Gastrocnemius medialis (tissue), 4 donors: ENCODE measurements around the gene SGO1. TPM values are rescaled to one million over a fixed set of nuclear protein-coding genes. Genes with fewer than 3 reads are reported as not detected.

Source experiments
- ATAC-seq, 2 donors: fragments of 150-250 bp; one replicate each; pipeline ENCODE4 v1.9.1; 2016
- DNase-seq, 2 donors: peaks; one replicate each; pipeline ENCODE4 v3.0.0-alpha.2; 2019
- H3K27ac ChIP-seq, 4 donors: fragments of 200-600 bp; sonication (generic); 1 replicate in 1 of 4; 2 replicates in 3 of 4; pipeline ENCODE4 v1.5.1; 2016 to 2018; ENCODE audit warnings: mild to moderate bottlenecking in 2 of 4, moderate library complexity in 1 of 4
- H3K27me3 ChIP-seq, 3 donors: fragments of 200-600 bp; sonication (generic) in 2 of 3; 1 replicate in 1 of 3; 2 replicates in 2 of 3; pipeline versions ENCODE4 v1.5.1 to v1.6.0; 2016 to 2019; ENCODE audit warnings: mild to moderate bottlenecking in 1 of 3, moderate library complexity in 1 of 3
- H3K36me3 ChIP-seq, 2 donors: fragments of 200-600 bp; sonication (generic) in 1 of 2; one replicate each; pipeline ENCODE4 v1.5.1; 2017 to 2018
- H3K4me1 ChIP-seq, 2 donors: fragments of 200-600 bp; sonication (generic) in 1 of 2; one replicate each; pipeline ENCODE4 v1.5.1; 2016 to 2017; ENCODE audit warnings: mild to moderate bottlenecking in 2 of 2
- H3K4me3 ChIP-seq, 4 donors: fragments of 200-600 bp; sonication (generic) in 3 of 4; 1 replicate in 1 of 4; 2 replicates in 3 of 4; pipeline ENCODE4 v1.5.1; 2016 to 2019; ENCODE audit warnings: mild to moderate bottlenecking in 2 of 4
- H3K9me3 ChIP-seq, 3 donors: fragments of 200-600 bp; sonication (generic) in 2 of 3; 1 replicate in 1 of 3; 2 replicates in 2 of 3; pipeline ENCODE4 v1.5.1; 2016 to 2019
- CTCF ChIP-seq, 5 experiments: fragments of 450-650 bp in 3 of 5; fragments of 200-600 bp in 2 of 5; sonication (generic) in 2 of 5; IDR thresholded peaks in 4 of 5; conservative IDR thresholded peaks in 1 of 5; 1 replicate in 4 of 5; 2 replicates in 1 of 5; pipeline ENCODE4 v1.5.1; 2016 to 2019; ENCODE audit warnings: antibody characterized with exemption in 5 of 5, mild to moderate bottlenecking in 3 of 5, moderate library complexity in 3 of 5
- POLR2A ChIP-seq, 2 donors: fragments of 450-650 bp; IDR thresholded peaks; one replicate each; pipeline ENCODE4 v1.6.1; 2017; ENCODE audit warnings: antibody characterized with exemption in 2 of 2, mild to moderate bottlenecking in 2 of 2, moderate library complexity in 2 of 2
- in situ Hi-C, 4 donors: fragments of 200-750 bp; cut with MboI; loops; one replicate each; pipeline versions ENCODE4 v1.15.0 to v1.8.0; 2017; ENCODE audit warnings: low sequenced_read_pairs in 4 of 4
- intact Hi-C: fragments of 100-400 bp; cut with DNase I; formaldehyde crosslinking; loops from one replicate; pipeline ENCODE4 v1.15.1; 2023; ENCODE audit warnings: low total_unique reads
- total RNA-seq, 4 donors: library from RNA; depleted of rRNA; stranded (reverse); fragments of >200 nt; gene quantifications; one replicate each; pipeline versions ENCODE4 v1.1.0 to v1.2.3, GENCODE V29; 2016

The SGO1 gene
- total RNA-seq, 4 donors from 2014 or later, result 0.18 TPM; not detected in 3

- Histone ChIP-seq H3K27me3 (no peaks in the 10 kb centered on the region), H3K4me3 (no peak overlapping the region), H3K36me3 (no peaks in the 10 kb centered on the region), H3K9me3 (no peaks in the 10 kb centered on the region), H3K4me1 (peaks cover under 1 to 2% of the 10 kb centered on the region in 2 donors), H3K27ac (no peak overlapping the region)
- intact Hi-C loops, result no loop called here
- in situ Hi-C loops, result no loop called here
- DNase-seq, result no peak
- no peak for ATAC-seq
- TF ChIP-seq POLR2A (IDR thresholded peaks at IDR 0.05), result no peak
- no peak for TF ChIP-seq CTCF (IDR thresholded peaks at IDR 0.05 in 4 of 5, conservative IDR thresholded peaks at IDR 0.05 in 1 of 5)
Measured at GRCh38 chr3:20136231-20136630, 49.8 kb downstream of the SGO1 start.

GRCh38 chr3:20130106-20130505, 55.9 kb downstream of the SGO1 start:
- Histone ChIP-seq H3K9me3 (no peaks in the 10 kb centered on the region), H3K27me3 (no peaks in the 10 kb centered on the region), H3K36me3 (peaks cover 0 to 21% of the 10 kb centered on the region in 2 donors), H3K4me1 (no peaks in the 10 kb centered on the region), H3K27ac (no peak overlapping the region), H3K4me3 (no peak overlapping the region)
- intact Hi-C loops (no loop called here), in situ Hi-C loops (no loop called here)
- DNase-seq, result no peak
- ATAC-seq, result no peak
- no peak for TF ChIP-seq POLR2A (IDR thresholded peaks at IDR 0.05)
- TF ChIP-seq CTCF (IDR thresholded peaks at IDR 0.05 in 4 of 5, conservative IDR thresholded peaks at IDR 0.05 in 1 of 5), result no peak

- no peak overlapping the region for H3K27ac ChIP-seq
- TF ChIP-seq CTCF (IDR thresholded peaks at IDR 0.05 in 4 of 5, conservative IDR thresholded peaks at IDR 0.05 in 1 of 5) (no peak), POLR2A (IDR thresholded peaks at IDR 0.05) (no peak)
- no peaks in the 10 kb centered on the region for H3K27me3 ChIP-seq
- no peaks in the 10 kb centered on the region for H3K4me1 ChIP-seq
- no peaks in the 10 kb centered on the region for H3K9me3 ChIP-seq
- DNase-seq (no peak), ATAC-seq (no peak)
- intact Hi-C loops (no loop called here), in situ Hi-C loops (no loop called here)
- peaks cover 0 to 25% of the 10 kb centered on the region in 2 donors for H3K36me3 ChIP-seq
- H3K4me3 ChIP-seq, result no peak overlapping the region
Measured at GRCh38 chr3:20128358-20128757, 57.6 kb downstream of the SGO1 start.

- H3K4me3 ChIP-seq, result no peak overlapping the region
- no peaks in the 10 kb centered on the region for H3K9me3 ChIP-seq
- DNase-seq (peak in 1 of 2 donors; percentile 3), ATAC-seq (no peak)
- in situ Hi-C loops (no loop called here), intact Hi-C loops (no loop called here)
- peaks cover 0 to 41% of the 10 kb centered on the region in 2 donors for H3K36me3 ChIP-seq
- H3K27me3 ChIP-seq, result no peaks in the 10 kb centered on the region
- H3K4me1 ChIP-seq, result no peaks in the 10 kb centered on the region
- TF ChIP-seq CTCF (IDR thresholded peaks at IDR 0.05 in 4 of 5, conservative IDR thresholded peaks at IDR 0.05 in 1 of 5) (no peak), POLR2A (IDR thresholded peaks at IDR 0.05) (no peak)
- no peak overlapping the region for H3K27ac ChIP-seq
Measured at GRCh38 chr3:20125897-20126296, 60.1 kb downstream of the SGO1 start.

- Histone ChIP-seq H3K9me3 (no peaks in the 10 kb centered on the region), H3K36me3 (peaks cover 0 to 41% of the 10 kb centered on the region in 2 donors), H3K27me3 (no peaks in the 10 kb centered on the region), H3K27ac (no peak overlapping the region), H3K4me1 (no peaks in the 10 kb centered on the region), H3K4me3 (no peak overlapping the region)
- intact Hi-C loops (no loop called here), in situ Hi-C loops (no loop called here)
- ATAC-seq (no peak), DNase-seq (no peak)
- TF ChIP-seq POLR2A (IDR thresholded peaks at IDR 0.05) (no peak), CTCF (IDR thresholded peaks at IDR 0.05 in 4 of 5, conservative IDR thresholded peaks at IDR 0.05 in 1 of 5) (no peak)
Measured at GRCh38 chr3:20125289-20125688, 60.7 kb downstream of the SGO1 start.
